Lung (tissue), 12 donors: ENCODE measurements around the gene RPAIN. TPM values are rescaled to one million over a fixed set of nuclear protein-coding genes. Genes with fewer than 3 reads are reported as not detected.
"Not testable (repeated sequence)": the region's sequence is repeated elsewhere in the genome, so short reads cannot be mapped to it uniquely, and the experiment has no call there.

Experiments used
- ATAC-seq: fragments of 200-7000 bp; cut with Tn5 transposase; one replicate; pipeline ENCODE4 v1.9.1; 2020; ENCODE audit warnings: moderate number of reproducible peaks; ENCODE audit not compliant: insufficient read depth, low FRiP score
- DNase-seq, 3 donors: peaks; one replicate each; pipeline ENCODE4 v3.0.0-alpha.2; 2013 to 2017
- H3K27ac ChIP-seq, 2 donors: one replicate each; pipeline ENCODE4 v1.5.1; 2013; ENCODE audit warnings: mild to moderate bottlenecking in 2 of 2, moderate library complexity in 2 of 2, control low read depth in 1 of 2, inconsistent platforms in 1 of 2, low read depth in 1 of 2, low read length in 1 of 2
- H3K27me3 ChIP-seq, 3 donors: one replicate each; pipeline ENCODE4 v1.5.1; 2013; ENCODE audit warnings: low read length in 2 of 3; ENCODE audit not compliant: control insufficient read depth in 3 of 3, insufficient read depth in 3 of 3
- H3K36me3 ChIP-seq, 4 donors: one replicate each; pipeline ENCODE4 v1.5.1; 2013; ENCODE audit warnings: low read length in 4 of 4, mild to moderate bottlenecking in 1 of 4, moderate library complexity in 1 of 4; ENCODE audit not compliant: control insufficient read depth in 4 of 4, insufficient read depth in 4 of 4
- H3K4me1 ChIP-seq, 5 donors: one replicate each; pipeline ENCODE4 v1.5.1; 2013; ENCODE audit warnings: low read length in 5 of 5, mild to moderate bottlenecking in 2 of 5, moderate library complexity in 1 of 5; ENCODE audit not compliant: control insufficient read depth in 5 of 5, insufficient read depth in 5 of 5
- H3K4me3 ChIP-seq: one replicate; pipeline ENCODE4 v1.5.1; 2013; ENCODE audit warnings: mild to moderate bottlenecking, control low read depth, moderate library complexity
- H3K9ac ChIP-seq, 2 donors: one replicate each; pipeline ENCODE4 v1.5.1; 2013; ENCODE audit warnings: low read length in 2 of 2, control low read depth in 1 of 2; ENCODE audit not compliant: insufficient read depth in 1 of 2
- H3K9me3 ChIP-seq, 4 donors: one replicate each; pipeline ENCODE4 v1.5.1; 2013; ENCODE audit warnings: low read length in 3 of 4, mild to moderate bottlenecking in 1 of 4, moderate library complexity in 1 of 4; ENCODE audit not compliant: control insufficient read depth in 4 of 4, insufficient read depth in 3 of 4
- WGBS, 2 donors: extraction: QIAGEN DNeasy Blood & Tissue Kit; methylation state at CpG; one replicate each; pipeline ENCODE4 v1.1.7; 2013; 5-methylcytosine and 5-hydroxymethylcytosine counted together
- polyA plus RNA-seq, 2 donors: library from polyadenylated mRNA; stranded (reverse); fragments of 200-250 nt; gene quantifications; one replicate each; pipeline ENCODE4 v1.2.1, GENCODE V29; 2013
- total RNA-seq, 2 donors: library from RNA; depleted of rRNA in 1 of 2; stranded (reverse); fragments of >200 nt in 1 of 2; gene quantifications; one replicate each; pipeline ENCODE4 v1.2.1, GENCODE V29; 2014 to 2021
- TF ChIP-seq, protein P1 (sequence below): IDR thresholded peaks from 2 replicates; pipeline ENCODE4 v1.5.1; 2012; ENCODE audit warnings: mild to moderate bottlenecking; ENCODE audit errors: control extremely low read depth, extremely low read depth
- donor health status: control.
- donor health status: control.
- donor health status: Bipolar disorder and iron deficiency.
- donor health status: healthy.
- donor health status: DM: yes; HTN: yes; CAD: no.

The RPAIN gene
- total and polyA plus RNA-seq, 4 donors: 30.3 to 75.6 (median 39.3) TPM

DNA sequence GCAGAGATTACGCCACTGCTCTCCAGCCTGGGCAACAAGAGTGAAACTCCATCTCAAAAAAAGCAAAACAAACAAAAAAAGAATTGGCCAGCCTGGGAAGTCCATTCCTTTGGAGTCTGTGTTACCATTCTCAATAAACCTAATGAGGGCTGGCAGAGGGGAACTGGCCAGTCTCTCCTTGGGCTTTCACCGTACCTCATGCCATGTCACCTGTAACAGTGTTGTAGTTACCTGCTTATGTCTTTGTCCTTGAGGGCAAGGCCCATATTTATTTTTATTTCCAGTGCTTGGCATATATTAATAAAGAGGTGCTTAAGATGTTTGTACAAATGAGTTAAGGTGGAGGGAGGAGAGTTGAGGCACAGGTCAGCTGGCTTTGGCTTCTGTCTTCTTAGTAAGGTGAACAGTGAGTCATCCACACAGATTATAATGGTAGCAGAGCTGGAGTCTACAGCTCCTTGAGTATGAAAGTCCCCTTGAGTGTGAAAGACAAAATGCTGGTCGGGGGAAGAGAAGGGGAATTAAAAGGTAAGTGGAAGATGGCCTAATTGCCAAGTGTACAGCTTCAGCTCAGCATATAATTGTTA, 10.5 kb downstream of the RPAIN start:
- H3K4me3 ChIP-seq: no peak overlapping the region
- 67 to 88% methylated on average over 3 of the region's 3 CpGs for WGBS, 2 donors
- H3K9me3 ChIP-seq: peaks cover 0 to 3% (median 0%) of the 10 kb centered on the region in 4 donors
- ATAC-seq (peak; percentile 55), DNase-seq (no peak)
- no peaks in the 10 kb centered on the region for H3K27me3 ChIP-seq
- peaks cover 0 to 2% (median 0%) of the 10 kb centered on the region in 5 donors for H3K4me1 ChIP-seq
- no peak overlapping the region for H3K9ac ChIP-seq
- TF ChIP-seq, protein P1, sequence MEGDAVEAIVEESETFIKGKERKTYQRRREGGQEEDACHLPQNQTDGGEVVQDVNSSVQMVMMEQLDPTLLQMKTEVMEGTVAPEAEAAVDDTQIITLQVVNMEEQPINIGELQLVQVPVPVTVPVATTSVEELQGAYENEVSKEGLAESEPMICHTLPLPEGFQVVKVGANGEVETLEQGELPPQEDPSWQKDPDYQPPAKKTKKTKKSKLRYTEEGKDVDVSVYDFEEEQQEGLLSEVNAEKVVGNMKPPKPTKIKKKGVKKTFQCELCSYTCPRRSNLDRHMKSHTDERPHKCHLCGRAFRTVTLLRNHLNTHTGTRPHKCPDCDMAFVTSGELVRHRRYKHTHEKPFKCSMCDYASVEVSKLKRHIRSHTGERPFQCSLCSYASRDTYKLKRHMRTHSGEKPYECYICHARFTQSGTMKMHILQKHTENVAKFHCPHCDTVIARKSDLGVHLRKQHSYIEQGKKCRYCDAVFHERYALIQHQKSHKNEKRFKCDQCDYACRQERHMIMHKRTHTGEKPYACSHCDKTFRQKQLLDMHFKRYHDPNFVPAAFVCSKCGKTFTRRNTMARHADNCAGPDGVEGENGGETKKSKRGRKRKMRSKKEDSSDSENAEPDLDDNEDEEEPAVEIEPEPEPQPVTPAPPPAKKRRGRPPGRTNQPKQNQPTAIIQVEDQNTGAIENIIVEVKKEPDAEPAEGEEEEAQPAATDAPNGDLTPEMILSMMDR: no peak
- H3K27ac ChIP-seq: peak overlapping the region in 1 of 2 donors; percentile 68
- H3K36me3 ChIP-seq: peaks cover 48 to 56% (median 53%) of the 10 kb centered on the region in 4 donors

- Histone ChIP-seq H3K27ac (peak overlapping the region in 1 of 2 donors; percentile 68), H3K36me3 (peaks cover 43 to 57% (median 48%) of the 10 kb centered on the region in 4 donors)
- not testable (repeated sequence) for H3K27me3 ChIP-seq, H3K4me3 ChIP-seq, H3K4me1 ChIP-seq, H3K9me3 ChIP-seq, ATAC-seq, DNase-seq, H3K9ac ChIP-seq
- WGBS, 2 donors: 84 to 90% methylated on average over 5 of the region's 5 CpGs
Measured at GRCh38 chr17:5431234-5431633, 11.3 kb downstream of the RPAIN start.

- Histone ChIP-seq H3K36me3 (peaks cover 42 to 59% (median 48%) of the 10 kb centered on the region in 4 donors), H3K27me3 (no peaks in the 10 kb centered on the region), H3K4me1 (peaks cover 0 to 2% (median 0%) of the 10 kb centered on the region in 5 donors), H3K4me3 (no peak overlapping the region), H3K9ac (no peak overlapping the region), H3K9me3 (peaks cover 0 to 3% (median 0%) of the 10 kb centered on the region in 4 donors), H3K27ac (no peak overlapping the region)
- TF ChIP-seq, protein P1: no peak
- ATAC-seq (no peak), DNase-seq (no peak)
- 74 to 87% methylated on average over 3 of the region's 3 CpGs for WGBS, 2 donors
Measured at GRCh38 chr17:5431949-5432556, 12.1 kb downstream of the RPAIN start.

DNA sequence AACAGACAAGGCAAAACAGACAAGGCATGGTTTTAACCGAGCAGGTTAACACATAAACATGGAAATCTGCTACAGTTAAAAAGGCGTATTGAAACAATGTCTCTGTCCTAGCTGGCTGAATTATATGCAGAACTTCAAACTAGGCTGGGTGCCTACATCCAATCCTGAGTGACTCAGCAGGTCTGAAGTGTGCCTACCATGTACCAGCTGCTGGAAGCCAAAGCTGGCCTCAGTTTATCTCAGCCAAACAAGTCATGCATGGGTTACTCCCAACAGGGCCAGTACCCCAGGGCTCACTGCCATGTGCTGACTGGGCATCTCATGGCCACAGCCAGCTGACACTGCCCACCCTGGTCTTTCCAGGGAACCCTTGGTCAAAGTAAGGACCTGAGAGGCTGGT, 15.0 kb downstream of the RPAIN start:
- Histone ChIP-seq H3K36me3 (peaks cover 30 to 44% (median 35%) of the 10 kb centered on the region in 4 donors), H3K4me3 (no peak overlapping the region), H3K27me3 (no peaks in the 10 kb centered on the region), H3K4me1 (peaks cover 0 to 9% (median 6%) of the 10 kb centered on the region in 5 donors), H3K9ac (no peak overlapping the region), H3K9me3 (peaks cover 0 to 3% (median 0%) of the 10 kb centered on the region in 4 donors), H3K27ac (peak overlapping the region in 1 of 2 donors; percentile 4)
- no peak for DNase-seq
- no peak for ATAC-seq
- TF ChIP-seq, protein P1: no peak
- WGBS, 2 donors: 93 to 94% methylated on average over 2 of the region's 2 CpGs

DNA sequence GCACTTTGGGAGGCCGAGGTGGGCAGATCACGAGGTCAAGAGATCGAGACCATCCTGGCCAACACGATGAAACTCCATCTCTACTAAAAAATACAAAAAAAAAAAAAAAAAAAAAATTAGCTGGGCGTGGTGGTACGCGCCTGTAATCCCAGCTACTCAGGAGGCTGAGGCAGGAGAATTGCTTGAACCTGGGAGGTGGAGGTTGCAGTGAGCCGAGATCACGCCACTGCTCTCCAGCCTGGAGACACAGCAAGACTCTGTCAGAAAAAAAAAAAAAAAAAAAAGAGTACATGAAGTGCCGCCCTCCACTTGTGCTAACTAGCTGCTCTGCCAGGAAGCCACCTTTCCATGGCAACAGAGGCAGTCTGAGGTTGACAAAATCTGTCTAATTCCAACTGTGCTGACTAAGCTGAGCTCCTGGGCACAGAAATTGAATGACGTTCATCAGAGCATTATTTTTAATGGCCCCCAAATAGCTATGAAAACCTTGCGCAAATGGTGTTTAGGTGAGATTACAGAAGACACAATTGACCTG, 15.9 kb downstream of the RPAIN start:
- WGBS, 2 donors: 84 to 90% methylated on average over 9 of the region's 12 CpGs
- not testable (repeated sequence) for H3K27me3 ChIP-seq, H3K4me3 ChIP-seq, H3K9ac ChIP-seq, DNase-seq, H3K9me3 ChIP-seq, ATAC-seq, H3K27ac ChIP-seq, H3K4me1 ChIP-seq
- peaks cover 30 to 42% (median 34%) of the 10 kb centered on the region in 4 donors for H3K36me3 ChIP-seq
